Skin epidermis (tissue), 12 donors: Measurements from ENCODE around the gene FAM118B.
A peak's percentile ranks its signal among the peaks of the same experiment; 100 is the strongest.

Experiments used
- H3K27ac ChIP-seq, 21 experiments: fragments of 200-600 bp; sonication (generic) in 11 of 21; one replicate each; pipeline ENCODE4 v1.5.0; 2020; ENCODE audit warnings: mild to moderate bottlenecking in 3 of 21, inconsistent platforms in 2 of 21, moderate library complexity in 2 of 21
- H3K4me3 ChIP-seq, 7 experiments: fragments of 200-600 bp; sonication (generic) in 2 of 7; one replicate each; pipeline ENCODE4 v1.5.0; 2020; ENCODE audit warnings: inconsistent platforms in 2 of 7, mild to moderate bottlenecking in 2 of 7, moderate library complexity in 1 of 7

FAM118B gene

DNA sequence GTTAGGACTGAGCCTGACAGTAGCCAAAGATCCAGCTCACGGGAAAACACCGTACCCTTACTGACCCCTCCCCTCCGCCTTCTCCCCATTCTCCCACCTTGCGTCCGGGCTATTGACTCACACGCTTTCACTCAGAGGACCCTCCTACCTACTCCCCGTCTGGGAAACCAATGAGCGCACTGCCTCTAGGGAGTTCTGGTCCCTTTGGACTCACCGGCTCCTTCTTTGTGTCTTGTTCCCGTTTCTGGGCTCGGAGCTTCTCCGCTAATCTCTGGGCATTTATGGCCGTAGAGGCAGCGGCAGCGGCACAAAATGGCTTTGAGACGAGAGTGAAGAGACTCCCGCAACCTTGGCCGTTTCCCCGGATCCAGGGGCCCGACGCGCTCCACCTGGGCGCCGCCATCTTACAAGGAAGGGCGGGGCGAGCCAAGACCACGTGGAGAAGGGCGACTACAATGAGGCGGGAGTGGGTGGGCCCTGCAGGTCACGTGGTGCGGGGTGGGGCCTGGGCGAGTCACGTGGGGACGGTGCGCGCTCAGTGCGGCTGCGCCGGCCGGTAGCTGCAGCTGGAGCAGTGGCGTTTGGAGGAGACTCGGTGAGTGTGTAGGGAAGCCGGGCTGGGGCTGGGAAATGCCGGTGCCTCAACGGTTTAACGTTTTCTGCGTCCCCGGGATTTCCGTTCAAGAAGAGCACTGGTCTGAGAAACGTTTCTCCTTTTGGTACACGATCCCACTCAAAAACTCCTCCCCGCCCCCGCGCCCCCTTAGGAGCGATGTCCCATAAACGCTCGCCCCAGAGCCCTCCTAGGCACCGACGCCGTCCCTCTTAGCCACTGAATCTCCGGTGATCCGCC is at the start of gene FAM118B, which contains the start of gene RPUSD4:
Gene FAM118B (plus strand): TSS at position 547 of the 853 bp plus-strand sequence. CDS start 23,220 bp downstream, outside the sequence.
Gene RPUSD4 (minus strand): TSS at position 415 of the 853 bp plus-strand sequence. CDS start 12 bp downstream, at position 403.
- peak within 1 kb of the TSS; percentile 62 to 99 (median 82) for H3K4me3 ChIP-seq
- H3K27ac ChIP-seq = peak within 1 kb of the TSS in 20 of 21 experiments; percentile 35 to 91 (median 81)

DNA sequence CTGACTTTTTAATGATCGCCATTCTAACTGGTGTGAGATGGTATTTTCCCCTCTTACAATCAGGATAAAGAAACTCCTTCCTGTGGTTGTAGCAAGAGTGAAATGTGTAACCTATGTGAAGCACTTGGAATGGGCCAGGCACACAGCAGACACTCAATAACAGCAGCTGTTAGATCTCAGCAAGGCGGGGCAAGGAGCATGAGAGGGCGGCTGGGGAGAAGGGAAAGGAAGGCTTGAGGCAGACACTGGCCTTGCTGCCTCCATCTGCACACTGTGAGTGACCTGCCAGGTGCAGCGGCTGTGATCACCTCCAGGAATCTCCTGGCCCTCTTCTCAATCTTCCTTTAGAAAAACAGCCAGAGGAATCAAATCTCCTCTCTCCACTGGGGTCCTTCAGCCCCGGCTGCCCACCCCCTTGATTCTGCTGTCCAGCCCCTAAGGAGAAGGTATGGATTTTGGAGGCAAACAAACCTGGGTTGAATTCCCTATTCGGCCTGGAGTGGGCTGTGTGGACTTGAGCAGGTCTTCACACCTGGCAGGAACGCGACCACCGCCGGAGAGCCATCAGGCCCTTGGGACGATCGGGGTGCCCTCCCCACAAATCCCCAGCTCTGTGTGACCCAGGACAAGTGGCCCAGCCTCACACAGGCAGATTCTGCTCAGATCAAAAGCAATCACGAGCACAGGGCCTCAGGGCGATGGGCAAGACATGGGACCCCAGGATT is 49.1 kb upstream of the FAM118B start:
- H3K4me3 ChIP-seq = no peak overlapping the region
- H3K27ac ChIP-seq = peak overlapping the region in 11 of 21 experiments; percentile 13 to 80 (median 52)

DNA sequence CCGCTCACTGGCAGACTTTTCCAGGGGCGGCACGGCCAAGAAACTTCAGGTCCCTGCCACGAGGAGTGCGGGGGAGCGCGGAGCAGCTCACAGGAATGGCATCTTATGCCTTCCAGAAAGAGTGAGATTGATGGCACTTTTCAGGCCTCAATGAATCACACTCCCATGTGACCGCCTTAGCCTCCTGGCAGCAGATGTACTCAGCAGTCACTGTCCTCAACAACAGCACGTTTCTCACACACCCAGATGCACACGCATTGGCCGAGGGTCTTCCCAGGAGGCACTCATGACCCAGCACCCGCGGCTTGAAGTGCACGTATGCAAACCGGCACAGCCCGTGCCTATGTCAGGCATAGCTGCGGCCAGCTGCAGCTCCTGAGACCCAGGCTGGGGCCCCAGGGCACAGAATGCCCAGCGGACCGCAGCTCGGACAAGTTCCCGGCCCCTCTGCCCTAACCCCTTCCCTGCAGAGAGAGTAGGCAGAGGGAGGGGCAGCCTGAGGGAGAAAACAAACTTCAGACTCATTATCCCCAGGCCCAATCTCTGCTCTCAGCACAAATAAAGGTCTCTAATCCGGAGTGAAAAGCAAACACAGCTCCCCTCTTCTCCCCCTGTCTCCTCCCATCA is 48.4 kb upstream of the FAM118B start:
- H3K4me3 ChIP-seq = no peak overlapping the region
- H3K27ac ChIP-seq = peak overlapping the region in 13 of 21 experiments; percentile 2 to 80 (median 52)

DNA sequence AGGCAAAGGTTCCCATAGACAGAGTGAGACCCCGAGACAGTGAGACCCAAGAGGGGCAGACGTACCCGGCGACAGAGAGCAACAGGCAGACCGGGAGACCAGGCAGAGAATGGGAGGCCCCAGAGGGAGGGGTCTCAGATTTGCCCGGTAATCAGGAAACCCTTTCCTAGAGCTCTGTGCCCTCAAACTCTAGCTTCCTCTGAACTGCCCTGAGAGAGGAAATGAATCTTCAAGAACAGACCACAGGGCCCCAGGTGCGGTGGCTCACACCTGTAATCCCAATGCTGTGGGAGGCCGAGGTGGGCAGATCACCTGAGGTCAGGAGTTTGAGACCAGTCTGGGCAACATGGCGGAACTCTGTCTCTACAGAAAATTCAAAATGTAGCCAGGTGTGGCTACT is 47.8 kb upstream of the FAM118B start:
- H3K4me3 ChIP-seq = no peak overlapping the region
- peak overlapping the region in 11 of 21 experiments; percentile 2 to 76 (median 59) for H3K27ac ChIP-seq

DNA sequence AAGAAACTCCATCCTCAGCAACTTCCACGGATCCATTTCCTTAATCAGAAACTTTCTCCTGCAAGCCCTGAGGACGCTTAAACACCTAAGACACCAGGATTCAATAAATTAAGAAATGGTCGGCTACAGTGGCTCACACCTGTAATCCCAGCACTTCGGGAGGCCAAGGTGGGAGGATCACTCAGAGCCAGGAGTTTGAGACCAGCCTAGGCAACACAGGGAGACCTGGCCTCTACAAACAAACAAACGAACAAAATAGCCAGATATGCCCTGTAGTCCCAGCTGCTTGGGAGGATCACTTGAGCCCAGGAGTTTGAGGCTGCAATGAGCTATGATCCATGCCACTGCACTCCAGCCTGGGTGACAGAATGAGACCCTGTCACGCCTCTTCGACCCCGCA is 46.8 kb upstream of the FAM118B start:
- no peak overlapping the region for H3K27ac ChIP-seq
- H3K4me3 ChIP-seq = no peak overlapping the region

DNA sequence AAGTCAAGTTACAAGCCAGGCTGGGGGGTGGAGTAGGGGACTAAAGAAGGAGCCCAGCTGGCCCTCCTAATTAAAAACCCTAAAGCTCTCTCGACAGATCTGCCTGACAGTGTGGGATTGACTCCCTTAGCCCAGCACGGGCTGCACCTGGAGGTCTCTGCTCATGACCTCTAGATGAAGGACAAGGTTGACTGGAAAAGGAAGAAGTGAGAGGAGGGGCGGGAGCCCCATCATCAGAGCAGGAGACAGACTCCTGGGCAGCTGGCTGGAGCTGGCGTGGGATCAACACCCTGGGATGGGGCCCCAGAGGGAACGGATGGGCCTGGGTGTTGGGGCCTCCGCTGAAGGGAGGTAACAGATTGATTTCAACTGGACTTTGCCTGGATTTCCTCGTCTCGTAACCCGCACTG is 46.3 kb upstream of the FAM118B start:
- Histone ChIP-seq H3K4me3 (no peak overlapping the region), H3K27ac (peak overlapping the region in 2 of 21 experiments; percentile 7 to 12)

DNA sequence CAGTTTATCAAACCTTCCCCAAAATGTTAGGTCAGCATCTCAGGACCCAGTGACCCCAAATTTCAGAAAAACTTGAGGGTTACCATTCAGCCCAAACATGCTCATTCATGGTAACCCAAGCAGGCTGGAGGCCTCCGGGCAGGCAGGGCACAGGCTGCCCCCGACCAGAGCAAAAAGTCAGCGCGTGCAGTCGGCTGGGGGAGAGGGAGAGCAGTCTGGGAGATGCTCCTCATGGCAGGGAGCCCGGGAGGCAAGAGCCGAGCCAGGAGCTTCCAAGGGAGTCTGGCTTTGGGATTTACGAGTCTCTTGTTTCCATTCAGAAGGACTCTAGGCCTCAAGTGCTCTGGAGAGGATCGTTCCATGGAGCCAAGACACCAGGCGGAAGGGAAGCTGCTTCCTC is 45.8 kb upstream of the FAM118B start:
- Histone ChIP-seq H3K4me3 (no peak overlapping the region), H3K27ac (peak overlapping the region in 1 of 21 experiments; percentile 12)

DNA sequence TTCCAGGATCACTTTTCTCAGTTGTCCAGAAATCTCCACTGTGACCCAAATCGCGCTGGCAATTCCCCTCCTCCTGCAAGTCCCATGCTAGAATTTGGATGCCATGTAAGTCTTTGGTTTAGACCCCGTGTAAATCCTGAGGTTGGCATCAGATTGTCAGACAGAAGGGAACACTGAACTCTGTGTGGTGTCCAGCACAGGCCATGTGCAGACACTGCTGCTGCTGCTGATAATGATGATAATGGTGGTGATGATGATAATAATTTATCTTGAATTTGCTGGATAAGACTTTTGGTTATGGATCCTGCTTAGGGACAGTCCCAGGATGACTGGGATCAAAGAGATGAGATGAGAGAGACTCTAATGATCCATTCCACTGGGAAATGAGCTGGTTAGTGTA is 45.2 kb upstream of the FAM118B start:
- Histone ChIP-seq H3K4me3 (no peak overlapping the region), H3K27ac (peak overlapping the region in 1 of 21 experiments; percentile 12)

DNA sequence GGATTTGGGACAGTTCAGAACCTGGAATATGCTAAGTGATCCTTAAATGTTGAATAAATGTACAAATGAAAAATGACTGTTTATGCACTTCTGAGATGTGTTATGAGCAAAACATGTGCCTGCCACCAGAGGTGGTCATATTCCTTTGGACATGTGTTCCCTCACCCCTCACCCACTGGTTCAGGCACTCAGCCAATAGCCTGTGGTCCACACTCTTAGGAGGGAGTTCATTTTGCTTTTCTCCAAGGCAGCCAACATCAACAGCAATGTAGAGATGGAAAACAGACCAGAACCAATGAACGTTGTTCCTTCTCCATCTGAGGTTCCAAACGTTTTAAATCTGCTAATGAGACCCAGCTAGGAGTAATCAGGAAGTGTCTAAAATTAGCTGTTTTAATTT is 44.1 kb upstream of the FAM118B start:
- Histone ChIP-seq H3K27ac (peak overlapping the region in 4 of 21 experiments; percentile 14 to 55 (median 41)), H3K4me3 (no peak overlapping the region)

DNA sequence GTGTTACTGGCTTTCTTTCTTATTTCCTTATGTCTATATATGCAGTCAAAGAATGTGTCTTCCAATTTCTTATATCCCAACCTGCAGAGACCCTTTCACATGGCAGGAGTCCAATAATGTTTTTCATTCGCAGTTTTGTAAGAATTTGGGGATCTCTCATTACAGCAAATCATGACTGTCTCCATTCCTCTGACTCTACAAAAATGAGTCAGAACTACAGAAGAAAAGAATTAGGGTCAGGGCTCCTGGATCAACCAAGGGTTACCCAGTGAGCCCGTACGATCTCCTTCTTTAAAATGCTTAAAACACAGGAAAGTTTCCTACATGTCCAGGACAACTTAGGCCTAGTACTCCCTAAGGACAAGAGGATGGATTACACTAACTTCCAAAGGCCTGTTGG is 42.3 kb upstream of the FAM118B start:
- Histone ChIP-seq H3K4me3 (no peak overlapping the region), H3K27ac (peak overlapping the region in 3 of 21 experiments; percentile 5 to 18 (median 9))

DNA sequence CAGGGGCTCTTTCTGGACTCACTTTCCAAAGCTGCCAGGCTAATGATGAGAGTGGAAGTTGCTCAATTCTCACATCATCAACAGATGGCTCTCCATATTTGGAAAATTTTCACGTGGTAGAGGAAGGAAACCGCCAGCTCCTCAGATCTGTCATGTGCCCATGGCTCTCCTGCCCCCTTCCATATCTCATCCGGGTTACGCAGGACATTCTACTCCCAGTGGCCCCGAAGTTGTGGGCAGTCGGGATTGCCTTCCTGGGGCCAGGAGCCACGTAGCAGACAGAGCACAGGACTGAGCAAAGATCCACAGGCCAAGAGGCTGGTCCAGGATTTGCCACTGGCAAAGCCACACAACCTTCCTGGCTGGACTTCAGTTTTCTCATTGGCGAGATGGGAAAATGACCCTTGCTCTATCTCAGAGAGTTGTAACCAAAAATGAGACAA is 39.0 kb upstream of the FAM118B start:
- peak overlapping the region in 15 of 21 experiments; percentile 17 to 78 (median 59) for H3K27ac ChIP-seq

DNA sequence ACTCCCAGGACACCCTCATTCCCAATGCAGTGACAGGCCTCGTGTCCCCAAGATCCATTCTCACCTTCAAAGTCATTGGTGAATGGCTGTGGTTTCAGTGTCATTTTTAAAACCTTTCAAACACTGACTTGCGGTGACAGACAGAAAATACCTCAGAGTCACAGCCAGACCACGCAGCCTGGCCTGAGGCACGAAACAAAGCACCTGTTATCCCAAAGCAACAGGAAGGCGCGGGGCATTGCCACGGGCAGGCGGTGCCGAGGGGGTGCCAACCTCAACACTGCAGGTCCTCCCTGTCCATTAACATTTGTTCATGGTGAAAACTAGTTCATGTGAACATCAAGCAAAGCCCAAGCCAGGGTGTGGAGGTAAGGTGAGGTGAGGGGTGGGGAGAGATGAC is 38.3 kb upstream of the FAM118B start:
- Histone ChIP-seq H3K4me3 (no peak overlapping the region), H3K27ac (peak overlapping the region in 8 of 21 experiments; percentile 17 to 78 (median 62))

More for the DNA sequence above, 39.0 kb upstream of the FAM118B start:
- H3K4me3 ChIP-seq = no peak overlapping the region

DNA sequence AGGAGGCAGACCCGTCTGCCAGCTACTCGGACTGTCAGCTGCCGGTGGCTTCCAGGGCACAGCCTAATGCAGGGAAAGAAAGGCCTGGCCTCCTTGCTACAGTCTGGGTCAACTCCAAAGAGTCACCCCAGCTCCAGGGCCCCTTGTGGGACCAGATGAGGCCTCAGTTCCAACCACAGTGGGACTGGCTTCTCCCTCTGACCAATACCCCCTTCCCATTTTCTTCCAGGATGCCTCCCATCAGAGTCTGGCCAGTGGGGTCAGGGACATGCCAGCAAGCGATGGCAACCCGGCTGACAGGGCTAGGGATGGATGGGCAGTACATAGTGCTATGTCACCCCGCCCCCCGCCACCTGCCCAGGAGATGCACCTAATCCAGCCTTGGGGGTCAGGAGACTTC is 36.8 kb upstream of the FAM118B start:
- peak overlapping the region in 17 of 21 experiments; percentile 10 to 71 (median 52) for H3K27ac ChIP-seq
- no peak overlapping the region for H3K4me3 ChIP-seq

DNA sequence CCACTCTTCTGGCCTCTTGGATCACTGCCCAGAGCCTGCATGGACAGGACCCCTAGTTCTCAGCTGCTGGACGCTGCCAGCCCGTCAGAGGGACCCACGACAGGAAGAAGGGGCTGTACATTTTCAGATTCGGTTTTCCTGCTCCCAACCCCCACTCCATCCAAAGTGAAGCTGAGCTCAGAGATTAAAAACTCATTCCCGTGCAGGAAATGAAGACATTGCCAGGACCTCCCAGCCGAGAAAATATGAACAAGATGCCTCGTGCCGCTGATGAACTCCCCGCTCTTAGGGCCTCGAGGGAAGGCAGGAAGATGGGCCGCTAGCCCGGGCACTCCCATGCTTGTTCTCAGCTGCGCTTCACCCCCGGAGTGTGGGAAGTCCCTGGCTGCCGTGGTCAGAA is 36.2 kb upstream of the FAM118B start:
- Histone ChIP-seq H3K4me3 (no peak overlapping the region), H3K27ac (peak overlapping the region in 18 of 21 experiments; percentile 0 to 71 (median 52))

DNA sequence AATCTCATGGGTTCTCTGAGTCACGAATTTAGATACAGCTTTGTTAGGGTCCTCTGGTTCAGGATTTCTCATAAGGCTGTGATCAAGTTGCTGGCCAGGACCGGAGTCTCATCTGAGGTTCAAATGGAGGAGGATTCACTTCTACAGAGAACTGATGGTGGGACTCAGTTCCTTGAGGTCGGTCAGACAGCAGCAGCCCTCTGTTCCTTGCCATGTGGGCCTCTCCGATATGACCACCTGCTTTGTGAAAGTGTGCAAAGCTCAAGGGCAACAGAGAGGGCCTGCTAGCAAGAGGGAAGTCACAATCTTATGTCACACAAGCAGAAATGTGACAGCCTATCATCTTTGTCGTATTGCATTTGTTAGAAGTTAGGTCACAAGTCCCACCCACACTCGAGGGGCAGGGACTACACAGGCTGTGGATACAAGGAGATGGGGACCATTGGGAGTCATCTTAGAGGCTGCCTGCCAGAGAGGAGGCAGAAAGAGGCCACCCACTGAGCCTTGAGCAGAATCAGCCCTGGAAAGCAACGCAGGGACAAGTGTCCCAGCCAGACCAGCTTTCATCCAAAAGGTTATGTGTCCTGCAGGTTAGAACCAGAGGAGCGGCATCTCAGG is 34.6 kb upstream of the FAM118B start:
- H3K27ac ChIP-seq = no peak overlapping the region
- H3K4me3 ChIP-seq = no peak overlapping the region

DNA sequence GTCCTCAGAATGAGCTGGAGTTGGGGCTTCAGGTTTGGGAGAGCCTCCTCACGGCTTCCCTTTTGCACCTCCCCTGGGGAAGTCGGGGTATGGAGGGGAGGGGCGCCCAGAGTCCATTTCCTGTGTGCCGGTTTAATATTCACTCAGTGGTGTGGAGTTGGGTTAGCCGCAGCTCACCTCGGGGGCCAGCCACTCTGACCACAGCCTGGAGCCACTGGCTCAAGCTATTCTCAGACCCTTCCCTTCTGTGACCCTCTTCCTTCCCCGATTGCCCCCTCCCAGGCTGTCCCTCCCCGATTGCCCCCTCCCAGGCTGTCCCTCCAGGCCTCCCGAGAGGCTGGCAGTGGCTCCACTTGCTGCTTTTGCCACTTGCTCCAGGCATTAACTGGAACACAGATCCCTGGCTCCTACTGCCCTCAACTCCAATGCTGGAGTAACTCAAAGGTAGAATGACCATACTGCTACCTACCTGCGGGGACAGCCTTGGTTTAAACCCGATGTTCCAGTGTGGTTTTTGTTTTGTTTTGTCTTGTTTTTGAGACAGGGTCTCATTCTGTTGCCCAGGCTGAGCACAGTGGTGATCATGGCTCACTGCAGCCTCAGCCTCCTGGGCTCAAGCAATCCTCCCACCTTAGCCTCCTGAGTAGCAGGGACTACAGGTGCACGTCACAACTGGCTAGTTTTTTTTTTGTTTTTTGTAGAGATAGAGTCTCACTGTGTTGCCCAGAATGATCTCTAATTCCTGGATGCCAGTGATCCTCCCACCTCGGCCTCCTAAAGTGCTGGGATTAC is 29.4 kb upstream of the FAM118B start:
- no peak overlapping the region for H3K27ac ChIP-seq
- H3K4me3 ChIP-seq = no peak overlapping the region

DNA sequence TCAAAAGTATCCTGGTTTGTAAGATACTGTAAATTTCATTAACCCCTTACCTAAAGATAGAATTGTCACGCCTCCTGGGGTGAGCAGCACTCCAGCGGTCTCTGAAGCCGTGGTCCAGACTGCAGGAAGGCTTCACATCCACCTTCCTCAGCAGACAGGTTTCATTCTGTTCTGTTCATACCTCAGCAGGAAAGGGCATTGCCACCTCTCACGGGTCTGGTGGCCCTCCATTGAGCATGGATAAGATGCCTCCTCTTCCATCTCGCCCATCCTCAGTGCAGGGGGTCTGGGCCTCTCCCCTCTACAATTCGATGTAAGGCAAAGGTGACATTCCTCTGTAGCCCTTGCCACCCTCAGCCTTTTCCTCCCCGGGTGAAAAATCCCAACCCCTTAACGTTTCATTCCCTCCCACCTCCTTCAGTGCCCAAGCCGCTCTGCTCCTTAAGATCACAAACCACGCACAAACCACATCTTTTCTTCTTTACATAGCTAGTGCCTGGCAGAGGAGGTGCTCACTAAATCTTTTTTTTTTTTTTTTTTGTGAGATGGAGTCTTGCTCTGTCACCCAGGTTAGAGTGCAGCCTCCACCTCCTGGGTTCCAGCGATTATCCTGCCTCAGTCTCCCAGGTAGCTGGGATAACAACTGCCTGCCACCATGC is 28.7 kb upstream of the FAM118B start:
- H3K4me3 ChIP-seq = no peak overlapping the region

More for the DNA sequence above, 28.7 kb upstream of the FAM118B start:
- no peak overlapping the region for H3K27ac ChIP-seq
